Astrocyte (in vitro differentiated cells and primary cell): ENCODE data around the gene TMEM223. TPM values are rescaled to one million over a fixed set of nuclear protein-coding genes. Genes with fewer than 3 reads are reported as not detected.
A peak's percentile ranks its signal among the peaks of the same experiment; 100 is the strongest.

ENCODE experiments used
- DNase-seq: peaks from one replicate; pipeline ENCODE4 v3.0.0-alpha.2; 2010; ENCODE audit warnings: low read depth
- FAIRE-seq: peaks from 2 replicates; lab custom pipeline; 2011; peaks lifted over from hg19 to GRCh38; lab: Jason Lieb, UNC
- H2AFZ ChIP-seq: 2 replicates; pipeline ENCODE4 v1.6.0; 2012; ENCODE audit warnings: low read depth, low read length, inconsistent platforms
- H3K27ac ChIP-seq: 2 replicates; pipeline ENCODE4 v1.5.1; 2011; ENCODE audit warnings: low read depth, low read length, inconsistent platforms
- H3K27me3 ChIP-seq: 2 replicates; pipeline ENCODE4 v1.6.0; 2011; ENCODE audit warnings: low read length, inconsistent platforms; ENCODE audit not compliant: insufficient read depth
- H3K36me3 ChIP-seq: 2 replicates; pipeline ENCODE4 v1.5.1; 2011; ENCODE audit warnings: low read length, inconsistent platforms; ENCODE audit not compliant: insufficient read depth
- H3K4me1 ChIP-seq: 2 replicates; pipeline ENCODE4 v1.5.1; 2011; ENCODE audit warnings: low read length, inconsistent platforms; ENCODE audit not compliant: insufficient read depth
- H3K4me2 ChIP-seq: 2 replicates; pipeline ENCODE4 v1.6.0; 2012; ENCODE audit warnings: low read length, inconsistent platforms
- H3K4me3 ChIP-seq: 2 replicates; pipeline ENCODE4 v1.5.1; 2011; ENCODE audit warnings: low read depth, mild to moderate bottlenecking, low read length, inconsistent platforms; ENCODE audit not compliant: insufficient read depth
- H3K79me2 ChIP-seq: 2 replicates; pipeline ENCODE4 v1.6.0; 2012; ENCODE audit warnings: mild to moderate bottlenecking, low read length, inconsistent platforms; ENCODE audit not compliant: insufficient read depth
- H3K9ac ChIP-seq: 2 replicates; pipeline ENCODE4 v1.6.0; 2012; ENCODE audit warnings: mild to moderate bottlenecking, low read length, inconsistent platforms
- H3K9me3 ChIP-seq: 2 replicates; pipeline ENCODE4 v1.5.1; 2012; ENCODE audit warnings: low read depth, mild to moderate bottlenecking, low read length, inconsistent platforms; ENCODE audit not compliant: insufficient read depth
- H4K20me1 ChIP-seq: 2 replicates; pipeline ENCODE4 v1.6.0; 2012; ENCODE audit warnings: low read length, inconsistent platforms; ENCODE audit not compliant: insufficient read depth
- H3K27ac Mint-ChIP-seq: one replicate; pipeline ENCODE4 v1.8.0; 2021; ENCODE audit warnings: mild to moderate bottlenecking, mixed read lengths; ENCODE audit not compliant: unreplicated experiment
- H3K27me3 Mint-ChIP-seq: one replicate; pipeline ENCODE4 v1.8.0; 2021; ENCODE audit warnings: low read depth, mixed read lengths; ENCODE audit not compliant: unreplicated experiment
- H3K36me3 Mint-ChIP-seq: one replicate; pipeline ENCODE4 v1.8.0; 2021; ENCODE audit warnings: low read depth, mixed read lengths; ENCODE audit not compliant: unreplicated experiment
- H3K4me1 Mint-ChIP-seq: one replicate; pipeline ENCODE4 v1.8.0; 2021; ENCODE audit warnings: low read depth, mixed read lengths; ENCODE audit not compliant: unreplicated experiment
- H3K4me3 Mint-ChIP-seq: one replicate; pipeline ENCODE4 v1.8.0; 2021; ENCODE audit warnings: mild to moderate bottlenecking, moderate library complexity, mixed read lengths; ENCODE audit not compliant: unreplicated experiment
- H3K9me3 Mint-ChIP-seq: one replicate; pipeline ENCODE4 v1.8.0; 2021; ENCODE audit warnings: mild to moderate bottlenecking, mixed read lengths; ENCODE audit not compliant: unreplicated experiment
- EZH2 ChIP-seq: IDR thresholded peaks from 2 replicates; pipeline ENCODE4 v1.6.1; 2012; ENCODE audit warnings: mild to moderate bottlenecking, low read length, inconsistent platforms; ENCODE audit not compliant: insufficient read depth
- total RNA-seq: library from RNA; stranded (reverse); gene quantifications from 2 replicates; pipeline ENCODE4 v1.2.1, GENCODE V29; 2021
- TF ChIP-seq, protein P1 (sequence below): IDR thresholded peaks from 2 replicates; pipeline ENCODE4 v1.5.1; 2011; ENCODE audit warnings: low read depth, mild to moderate bottlenecking, inconsistent platforms, low read length, moderate library complexity; ENCODE audit not compliant: insufficient read depth

The TMEM223 gene
- total RNA-seq, 1 donor from 2014 or later = 7.8 TPM

DNA sequence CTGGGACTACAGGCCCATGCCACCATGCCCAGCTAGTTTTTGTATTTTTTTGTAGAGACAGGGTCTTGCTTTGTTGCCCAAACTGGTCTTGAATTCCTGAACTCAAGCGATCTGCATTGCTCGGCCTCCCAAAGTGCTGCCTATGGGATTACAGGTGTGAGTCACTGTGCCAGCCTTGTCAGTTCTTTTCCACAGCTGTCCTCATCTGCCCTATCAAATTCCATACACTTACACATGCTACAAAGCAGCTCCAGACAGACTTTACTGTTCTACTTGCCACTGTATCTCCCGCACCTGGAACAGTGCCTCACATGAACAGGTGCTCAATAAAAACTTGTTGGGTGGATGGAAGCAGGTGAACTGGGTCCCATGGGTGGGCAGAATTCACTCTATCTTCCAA is 31.9 kb upstream of the TMEM223 start:
- no peak overlapping the region for H3K4me2 ChIP-seq
- H3K4me3 Mint-ChIP-seq = no peak overlapping the region
- TF ChIP-seq EZH2 = no peak
- TF ChIP-seq, protein P1, sequence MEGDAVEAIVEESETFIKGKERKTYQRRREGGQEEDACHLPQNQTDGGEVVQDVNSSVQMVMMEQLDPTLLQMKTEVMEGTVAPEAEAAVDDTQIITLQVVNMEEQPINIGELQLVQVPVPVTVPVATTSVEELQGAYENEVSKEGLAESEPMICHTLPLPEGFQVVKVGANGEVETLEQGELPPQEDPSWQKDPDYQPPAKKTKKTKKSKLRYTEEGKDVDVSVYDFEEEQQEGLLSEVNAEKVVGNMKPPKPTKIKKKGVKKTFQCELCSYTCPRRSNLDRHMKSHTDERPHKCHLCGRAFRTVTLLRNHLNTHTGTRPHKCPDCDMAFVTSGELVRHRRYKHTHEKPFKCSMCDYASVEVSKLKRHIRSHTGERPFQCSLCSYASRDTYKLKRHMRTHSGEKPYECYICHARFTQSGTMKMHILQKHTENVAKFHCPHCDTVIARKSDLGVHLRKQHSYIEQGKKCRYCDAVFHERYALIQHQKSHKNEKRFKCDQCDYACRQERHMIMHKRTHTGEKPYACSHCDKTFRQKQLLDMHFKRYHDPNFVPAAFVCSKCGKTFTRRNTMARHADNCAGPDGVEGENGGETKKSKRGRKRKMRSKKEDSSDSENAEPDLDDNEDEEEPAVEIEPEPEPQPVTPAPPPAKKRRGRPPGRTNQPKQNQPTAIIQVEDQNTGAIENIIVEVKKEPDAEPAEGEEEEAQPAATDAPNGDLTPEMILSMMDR = no peak
- no peaks in the 10 kb centered on the region for H3K4me1 ChIP-seq
- no peak overlapping the region for H3K4me3 ChIP-seq
- H4K20me1 ChIP-seq = peaks cover 34% of the 10 kb centered on the region
- DNase-seq (no peak), FAIRE-seq (no peak)
- no peaks in the 10 kb centered on the region for H3K9me3 Mint-ChIP-seq
- H3K9me3 ChIP-seq = no peaks in the 10 kb centered on the region
- peaks cover 23% of the 10 kb centered on the region for H3K36me3 Mint-ChIP-seq
- H3K9ac ChIP-seq = no peak overlapping the region
- H2AFZ ChIP-seq = no peak overlapping the region
- no peaks in the 10 kb centered on the region for H3K27me3 Mint-ChIP-seq
- no peak overlapping the region for H3K27ac Mint-ChIP-seq
- H3K27ac ChIP-seq = no peak overlapping the region
- H3K36me3 ChIP-seq = peaks cover 53% of the 10 kb centered on the region
- H3K79me2 ChIP-seq = peaks cover 19% of the 10 kb centered on the region
- no peaks in the 10 kb centered on the region for H3K4me1 Mint-ChIP-seq
- no peaks in the 10 kb centered on the region for H3K27me3 ChIP-seq

DNA sequence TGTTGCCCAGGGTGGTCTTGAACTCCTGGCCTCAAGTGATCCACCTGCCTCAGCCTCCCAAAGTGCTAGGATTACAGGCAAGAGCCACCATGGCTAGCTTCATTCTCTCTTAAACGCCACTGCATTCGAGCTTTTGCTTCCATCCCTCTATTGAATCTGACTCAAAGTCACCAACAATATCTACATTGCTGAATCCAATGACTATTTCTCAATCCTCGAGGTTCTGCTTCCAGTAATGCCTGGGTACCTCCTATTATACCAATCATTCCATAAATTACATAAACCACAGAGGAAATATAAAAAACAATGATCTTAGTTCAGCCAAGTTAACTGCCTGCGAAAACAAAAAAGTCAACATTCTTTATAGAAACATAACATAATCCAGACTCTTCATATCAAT is 25.3 kb upstream of the TMEM223 start:
- no peak for DNase-seq
- Histone ChIP-seq H4K20me1 (no peaks in the 10 kb centered on the region), H3K4me3 (no peak overlapping the region), H2AFZ (no peak overlapping the region), H3K4me2 (no peak overlapping the region), H3K4me1 (no peaks in the 10 kb centered on the region), H3K79me2 (no peaks in the 10 kb centered on the region), H3K9ac (no peak overlapping the region), H3K27me3 (no peaks in the 10 kb centered on the region), H3K9me3 (no peaks in the 10 kb centered on the region), H3K36me3 (peaks cover 19% of the 10 kb centered on the region), H3K27ac (no peak overlapping the region)
- H3K4me1 Mint-ChIP-seq = no peaks in the 10 kb centered on the region
- peak overlapping the region; percentile 40 for H3K4me3 Mint-ChIP-seq
- H3K27me3 Mint-ChIP-seq = no peaks in the 10 kb centered on the region
- TF ChIP-seq, protein P1 = no peak
- no peak for TF ChIP-seq EZH2
- H3K9me3 Mint-ChIP-seq = no peaks in the 10 kb centered on the region
- no peak for FAIRE-seq
- H3K36me3 Mint-ChIP-seq = peaks cover 21% of the 10 kb centered on the region
- no peak overlapping the region for H3K27ac Mint-ChIP-seq

DNA sequence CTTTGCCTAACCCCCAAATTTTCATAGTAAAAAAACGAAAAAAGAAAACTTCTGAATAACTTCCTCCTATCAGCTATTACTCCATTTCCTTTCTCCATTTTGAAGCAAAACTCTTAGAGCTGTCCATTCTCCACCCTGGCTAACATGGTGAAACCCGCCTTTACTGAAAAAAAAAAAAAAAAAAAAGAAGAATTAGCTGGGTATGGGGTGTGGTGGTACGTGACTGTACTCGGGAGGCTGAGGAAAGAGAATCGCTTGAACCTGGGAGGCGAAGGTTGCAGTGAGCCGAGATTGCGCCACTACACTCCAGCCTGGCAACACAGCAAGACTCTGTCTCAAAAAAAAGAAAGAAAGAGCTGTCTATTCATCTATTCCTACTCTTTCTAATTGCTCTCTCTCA is 24.8 kb upstream of the TMEM223 start:
- no peaks in the 10 kb centered on the region for H3K4me1 ChIP-seq
- TF ChIP-seq EZH2 = no peak
- TF ChIP-seq, protein P1 = no peak
- H3K27ac ChIP-seq = no peak overlapping the region
- Mint-ChIP-seq H3K9me3 (no peaks in the 10 kb centered on the region), H3K4me1 (no peaks in the 10 kb centered on the region), H3K27me3 (no peaks in the 10 kb centered on the region), H3K36me3 (peaks cover 21% of the 10 kb centered on the region), H3K4me3 (no peak overlapping the region), H3K27ac (no peak overlapping the region)
- H3K27me3 ChIP-seq = no peaks in the 10 kb centered on the region
- H2AFZ ChIP-seq = no peak overlapping the region
- FAIRE-seq (no peak), DNase-seq (no peak)
- H3K36me3 ChIP-seq = peaks cover 18% of the 10 kb centered on the region
- H3K79me2 ChIP-seq = no peaks in the 10 kb centered on the region
- no peak overlapping the region for H3K9ac ChIP-seq
- no peak overlapping the region for H3K4me2 ChIP-seq
- H4K20me1 ChIP-seq = no peaks in the 10 kb centered on the region
- no peaks in the 10 kb centered on the region for H3K9me3 ChIP-seq
- no peak overlapping the region for H3K4me3 ChIP-seq
